Colonic mucosa (tissue), 4 donors: ENCODE data around the gene CEP170B. TPM values are rescaled to one million over a fixed set of nuclear protein-coding genes. Genes with fewer than 3 reads are reported as not detected.

Source experiments
- DNase-seq: peaks from one replicate; pipeline ENCODE4 v3.0.0-alpha.2; 2020
- H3K27ac ChIP-seq: fragments of 200-600 bp; one replicate; pipeline ENCODE4 v1.8.0; 2021
- H3K27me3 ChIP-seq: fragments of 200-600 bp; one replicate; pipeline ENCODE4 v1.8.0; 2021
- H3K36me3 ChIP-seq: fragments of 200-600 bp; one replicate; pipeline ENCODE4 v1.8.0; 2021
- H3K4me1 ChIP-seq: fragments of 200-600 bp; one replicate; pipeline ENCODE4 v1.8.0; 2021; ENCODE audit warnings: mild to moderate bottlenecking
- H3K4me3 ChIP-seq: fragments of 200-600 bp; one replicate; pipeline ENCODE4 v1.8.0; 2021
- H3K9ac ChIP-seq, 2 donors: one replicate each; pipeline ENCODE4 v1.7.0; 2013; ENCODE audit warnings: control low read depth in 2 of 2, low read depth in 2 of 2, low read length in 2 of 2
- H3K9me3 ChIP-seq: fragments of 200-600 bp; one replicate; pipeline ENCODE4 v1.8.0; 2021
- intact Hi-C: fragments of 100-400 bp; cut with DNase I; formaldehyde crosslinking; loops from one replicate; pipeline ENCODE4 v1.14.1; 2022
- total RNA-seq, 2 donors: library from RNA; stranded (reverse); fragmentation: NEBNext Ultra II Directional in 1 of 2; extraction: Animal tissue kit (Norgen Biotek cat#: 25700) in 1 of 2; gene quantifications; one replicate each; pipeline ENCODE4 v1.2.1, GENCODE V29; 2021
- TF ChIP-seq, protein P1 (sequence below): fragments of 200-600 bp; IDR thresholded peaks from one replicate; pipeline ENCODE4 v1.8.0; 2022; ENCODE audit warnings: antibody characterized with exemption, mild to moderate bottlenecking
- donor health status: healthy.
- donor health status: DM: no; HTN: no; CAD: no.
- donor health status: DM: no; HTN: no; CAD: no.

The CEP170B gene
- total RNA-seq, 2 donors from 2014 or later = 57.2 to 110 TPM

DNA sequence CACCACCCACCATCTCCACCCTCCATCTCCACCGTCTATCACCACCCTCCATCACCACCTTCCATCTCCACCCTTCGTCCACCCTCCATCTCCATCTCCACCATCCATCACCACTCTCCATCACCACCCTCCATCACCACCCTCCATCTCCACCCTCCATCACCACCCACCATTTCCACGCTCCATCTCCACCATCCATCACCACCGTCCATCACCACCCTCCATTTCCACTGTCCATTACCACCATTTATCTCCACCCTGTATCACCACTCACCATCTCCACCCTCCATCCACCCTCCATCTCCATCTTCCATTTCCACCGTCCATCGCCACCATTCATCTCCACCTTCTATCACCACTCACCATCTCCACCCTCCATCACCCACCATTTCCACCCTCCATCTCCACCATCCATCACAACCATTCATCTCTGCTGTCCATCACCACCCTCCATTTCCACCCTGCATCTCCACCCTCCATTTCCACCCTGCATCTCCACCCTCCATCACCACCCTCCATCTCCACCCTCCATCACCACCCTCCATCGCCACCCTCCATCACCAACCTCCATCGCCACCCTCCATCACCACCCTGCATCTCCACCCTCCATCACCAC lies 6.1 kb upstream of the CEP170B start:
- Histone ChIP-seq H3K27me3 (no peaks in the 10 kb centered on the region), H3K4me1 (no peaks in the 10 kb centered on the region), H3K4me3 (no peak overlapping the region), H3K27ac (no peak overlapping the region), H3K9me3 (no peaks in the 10 kb centered on the region), H3K36me3 (no peaks in the 10 kb centered on the region), H3K9ac (no peak overlapping the region)
- no peak for DNase-seq
- intact Hi-C loops = no loop called here
- TF ChIP-seq, protein P1, sequence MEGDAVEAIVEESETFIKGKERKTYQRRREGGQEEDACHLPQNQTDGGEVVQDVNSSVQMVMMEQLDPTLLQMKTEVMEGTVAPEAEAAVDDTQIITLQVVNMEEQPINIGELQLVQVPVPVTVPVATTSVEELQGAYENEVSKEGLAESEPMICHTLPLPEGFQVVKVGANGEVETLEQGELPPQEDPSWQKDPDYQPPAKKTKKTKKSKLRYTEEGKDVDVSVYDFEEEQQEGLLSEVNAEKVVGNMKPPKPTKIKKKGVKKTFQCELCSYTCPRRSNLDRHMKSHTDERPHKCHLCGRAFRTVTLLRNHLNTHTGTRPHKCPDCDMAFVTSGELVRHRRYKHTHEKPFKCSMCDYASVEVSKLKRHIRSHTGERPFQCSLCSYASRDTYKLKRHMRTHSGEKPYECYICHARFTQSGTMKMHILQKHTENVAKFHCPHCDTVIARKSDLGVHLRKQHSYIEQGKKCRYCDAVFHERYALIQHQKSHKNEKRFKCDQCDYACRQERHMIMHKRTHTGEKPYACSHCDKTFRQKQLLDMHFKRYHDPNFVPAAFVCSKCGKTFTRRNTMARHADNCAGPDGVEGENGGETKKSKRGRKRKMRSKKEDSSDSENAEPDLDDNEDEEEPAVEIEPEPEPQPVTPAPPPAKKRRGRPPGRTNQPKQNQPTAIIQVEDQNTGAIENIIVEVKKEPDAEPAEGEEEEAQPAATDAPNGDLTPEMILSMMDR = no peak

DNA sequence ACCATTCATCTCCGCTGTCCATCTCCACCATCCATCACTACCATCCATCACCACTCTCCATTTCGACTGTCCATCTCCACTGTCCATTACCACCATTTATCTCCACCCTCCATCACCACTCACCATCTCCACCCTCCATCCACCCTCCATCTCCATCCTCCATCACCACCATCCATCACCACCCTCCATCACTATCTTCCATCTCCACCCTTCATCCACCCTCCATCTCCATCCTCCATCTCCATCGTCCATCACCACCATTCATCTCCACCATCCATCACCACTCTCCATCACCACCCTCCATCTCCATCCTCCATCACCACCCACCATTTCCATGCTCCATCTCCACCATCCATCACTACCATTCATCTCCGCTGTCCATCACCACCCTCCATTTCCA lies 5.2 kb upstream of the CEP170B start:
- intact Hi-C loops = no loop called here
- Histone ChIP-seq H3K9ac (no peak overlapping the region), H3K36me3 (no peaks in the 10 kb centered on the region), H3K27me3 (no peaks in the 10 kb centered on the region), H3K27ac (no peak overlapping the region), H3K4me3 (no peak overlapping the region), H3K9me3 (no peaks in the 10 kb centered on the region), H3K4me1 (no peaks in the 10 kb centered on the region)
- no peak for DNase-seq
- TF ChIP-seq, protein P1 = no peak

DNA sequence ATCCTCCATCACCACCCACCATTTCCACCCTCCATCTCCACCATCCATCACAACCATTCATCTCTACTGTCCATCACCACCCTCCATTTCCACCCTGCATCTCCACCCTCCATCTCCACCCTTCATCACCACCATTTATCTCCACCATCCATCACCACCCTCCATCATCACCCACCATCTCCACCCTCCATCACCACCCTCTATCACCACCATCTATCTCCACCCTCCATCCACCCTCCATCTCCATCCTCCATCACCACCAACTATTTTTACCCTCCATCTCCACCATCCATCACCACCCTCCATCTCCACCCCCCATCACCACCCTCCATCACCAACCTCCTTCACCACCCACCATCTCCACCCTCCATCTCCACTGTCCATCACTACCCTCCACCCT lies 4.7 kb upstream of the CEP170B start:
- H3K9me3 ChIP-seq = no peaks in the 10 kb centered on the region
- H3K36me3 ChIP-seq = no peaks in the 10 kb centered on the region
- H3K27ac ChIP-seq = no peak overlapping the region
- H3K9ac ChIP-seq = no peak overlapping the region
- intact Hi-C loops = no loop called here
- no peaks in the 10 kb centered on the region for H3K27me3 ChIP-seq
- H3K4me1 ChIP-seq = no peaks in the 10 kb centered on the region
- TF ChIP-seq, protein P1 = no peak
- no peak overlapping the region for H3K4me3 ChIP-seq
- DNase-seq = no peak

DNA sequence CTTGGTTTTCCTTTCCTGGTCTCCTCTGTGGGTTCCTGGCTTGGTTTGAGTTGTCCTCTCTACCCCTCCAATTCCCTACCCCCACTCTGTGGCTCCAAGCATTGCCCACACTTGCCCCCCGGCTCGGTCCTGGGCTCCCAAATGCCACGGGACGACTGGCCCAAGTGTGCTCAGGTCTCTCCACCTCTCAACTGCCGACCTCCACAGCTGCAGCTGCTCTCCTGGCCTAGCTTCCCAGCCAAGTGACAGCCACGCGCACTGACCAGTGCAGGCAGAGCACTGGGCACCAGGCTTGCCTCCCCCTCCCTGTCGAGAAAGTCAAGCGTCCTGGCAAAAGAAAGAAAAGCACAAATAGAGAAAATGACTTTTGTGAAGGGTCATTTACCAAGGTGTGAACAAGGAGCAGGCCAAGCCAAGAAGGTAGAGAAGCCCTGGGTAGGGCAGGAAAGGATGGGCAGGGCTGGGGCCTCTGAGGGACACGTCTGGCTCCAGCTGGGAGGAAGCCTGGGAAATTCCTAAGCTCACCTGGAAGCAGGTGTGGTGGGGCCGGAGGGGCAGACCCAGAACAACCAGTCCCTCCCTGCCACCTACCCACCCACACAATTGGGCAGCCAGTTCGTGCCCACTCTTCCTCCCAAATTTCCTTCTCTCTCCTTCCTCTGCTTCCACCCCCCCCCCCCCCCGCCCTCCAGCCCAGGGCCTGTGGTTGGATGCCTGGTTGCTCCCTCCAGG lies 1.8 kb upstream of the CEP170B start:
- Histone ChIP-seq H3K4me3 (peak overlapping the region; percentile 50), H3K27me3 (no peaks in the 10 kb centered on the region), H3K9me3 (no peaks in the 10 kb centered on the region), H3K36me3 (no peaks in the 10 kb centered on the region), H3K9ac (peak overlapping the region; percentile 69 to 94), H3K4me1 (peaks cover 9% of the 10 kb centered on the region), H3K27ac (peak overlapping the region; percentile 83)
- intact Hi-C loops = no loop called here
- DNase-seq = no peak
- TF ChIP-seq, protein P1 = no peak

DNA sequence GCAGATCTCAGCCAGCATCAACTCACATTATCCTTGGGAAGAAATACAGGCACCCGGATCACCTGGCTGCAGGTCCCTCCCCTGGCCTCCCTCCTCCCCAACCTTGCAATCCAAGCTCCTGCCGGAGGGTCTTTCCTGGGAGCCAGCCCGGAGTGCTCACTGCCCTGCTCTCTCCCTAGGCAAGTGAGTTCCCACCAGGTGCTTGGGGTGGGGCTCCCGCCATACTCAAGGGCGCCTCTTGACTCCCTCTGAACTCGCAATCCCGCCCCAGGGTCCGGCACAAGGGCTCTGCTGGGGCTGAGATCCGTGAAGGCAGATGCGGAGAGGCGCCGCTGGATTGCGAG lies 1.2 kb upstream of the CEP170B start:
- Histone ChIP-seq H3K36me3 (no peaks in the 10 kb centered on the region), H3K4me3 (peak overlapping the region; percentile 50), H3K9me3 (no peaks in the 10 kb centered on the region), H3K9ac (peak overlapping the region; percentile 69 to 94), H3K4me1 (peaks cover 9% of the 10 kb centered on the region), H3K27me3 (no peaks in the 10 kb centered on the region), H3K27ac (peak overlapping the region; percentile 83)
- intact Hi-C loops = no loop called here
- TF ChIP-seq, protein P1 = no peak
- DNase-seq = no peak
